Kidney capillary endothelial cell (primary cell): ENCODE data around the gene FAM13B.

Experiments
- DNase-seq: peaks from one replicate; pipeline ENCODE4 v3.0.0-alpha.2; 2018; ENCODE audit warnings: low spot score

FAM13B gene

DNA sequence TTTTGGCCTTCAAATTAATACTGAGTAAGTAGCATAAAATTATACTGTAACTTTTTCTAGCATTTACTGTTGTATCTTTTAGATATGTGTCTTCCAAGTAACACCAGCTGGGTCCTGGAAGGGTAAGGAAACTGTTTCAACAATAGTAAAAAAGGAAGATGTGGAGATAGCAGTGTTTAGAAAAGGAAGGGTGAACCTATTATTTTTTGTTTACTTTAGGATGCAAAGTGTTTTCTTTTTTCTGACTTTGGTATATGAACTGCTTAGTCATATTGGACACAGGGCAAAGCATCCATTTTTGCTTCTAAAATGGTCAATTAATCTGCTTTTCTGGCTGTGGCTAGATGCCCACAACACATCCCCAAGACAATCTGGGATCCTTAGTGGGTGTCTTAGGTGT lies 138.3 kb downstream of the FAM13B start:
- no peak for DNase-seq

DNA sequence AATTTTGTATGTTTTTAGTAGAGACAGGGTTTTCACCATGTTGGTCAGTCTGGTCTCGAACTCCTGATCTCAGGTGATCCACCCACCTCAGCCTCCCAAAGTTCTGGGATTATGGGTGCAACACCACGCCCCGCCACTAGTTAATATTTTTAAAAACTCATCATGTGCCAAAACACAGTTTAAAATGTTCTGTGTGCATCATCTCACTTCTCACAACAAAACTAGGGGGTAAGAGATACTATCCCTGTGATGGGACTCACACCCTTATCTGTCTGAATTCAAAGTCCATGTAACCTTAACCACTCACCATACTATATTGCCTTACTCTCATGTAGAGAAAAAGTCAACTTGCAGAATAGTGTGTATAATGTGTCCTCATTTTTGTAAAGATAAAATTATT lies 141.0 kb downstream of the FAM13B start:
- DNase-seq: no peak

GRCh38 chr5:137890845-137891244 lies 142.0 kb downstream of the FAM13B start:
- DNase-seq: no peak

GRCh38 chr5:137888863-137889759 lies 143.8 kb downstream of the FAM13B start, which contains the start of gene PKD2L2:
TSS of gene PKD2L2 (plus strand) at chr5:137889457. CDS start at chr5:137889492, 35 bp downstream.
- peak; percentile 77 for DNase-seq

- DNase-seq: no peak
Observed at GRCh38 chr5:137888466-137888862, 144.4 kb downstream of the FAM13B start.
